Measurements from ENCODE around the gene ANKRD26.
"Not testable (repeated sequence)": the region's sequence is repeated elsewhere in the genome, so short reads cannot be mapped to it uniquely, and the experiment has no call there.

The ANKRD26 gene

DNA sequence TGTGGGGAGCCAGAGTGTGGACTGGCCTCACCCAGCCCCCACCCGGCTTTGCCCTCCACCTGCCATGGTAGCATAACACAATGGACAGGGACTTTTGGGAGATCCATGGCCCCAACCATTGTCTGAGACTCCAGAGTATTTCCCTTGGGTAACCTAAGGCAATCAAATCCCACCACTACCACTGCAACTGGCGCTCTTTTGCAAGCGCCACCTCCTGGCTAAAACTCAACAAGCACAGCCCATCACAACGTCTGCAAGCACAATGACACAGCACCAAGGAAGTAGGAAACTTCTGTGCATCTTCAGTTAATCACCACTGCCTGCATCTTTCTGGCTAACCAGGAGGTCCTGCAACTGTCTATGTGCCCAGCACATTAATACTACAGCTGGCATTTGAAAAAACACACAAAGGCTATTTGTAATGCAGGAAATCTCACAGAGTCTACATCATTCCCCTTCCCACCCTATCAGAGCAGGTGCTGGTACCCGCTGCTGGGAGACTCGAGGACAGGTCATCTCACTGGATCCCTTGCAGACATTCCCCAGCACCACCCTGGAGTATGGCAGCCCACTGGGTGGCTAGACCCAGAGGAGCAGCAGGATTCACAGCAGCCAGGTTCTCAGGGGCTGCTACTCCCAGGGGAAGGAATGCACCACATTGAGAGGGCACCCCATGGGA, 27.7 kb downstream of the ANKRD26 start:
- H3K9ac ChIP-seq (ENCODE audit: low read depth, low read length) = no peak overlapping the region
- H3K27me3 ChIP-seq (ENCODE audit: control insufficient read depth, insufficient read depth, low read length) = no peaks in the 10 kb centered on the region
- H3K4me1 ChIP-seq (ENCODE audit: control insufficient read depth, insufficient read depth, low read length) = peaks cover 2% of the 10 kb centered on the region
- peaks cover 12% of the 10 kb centered on the region for H3K36me3 ChIP-seq (ENCODE audit: control insufficient read depth, insufficient read depth, low read length)
- no peaks in the 10 kb centered on the region for H3K9me3 ChIP-seq (ENCODE audit: control insufficient read depth, insufficient read depth, low read length)
- no peak overlapping the region for H3K4me3 ChIP-seq (ENCODE audit: low read depth, low read length)

DNA sequence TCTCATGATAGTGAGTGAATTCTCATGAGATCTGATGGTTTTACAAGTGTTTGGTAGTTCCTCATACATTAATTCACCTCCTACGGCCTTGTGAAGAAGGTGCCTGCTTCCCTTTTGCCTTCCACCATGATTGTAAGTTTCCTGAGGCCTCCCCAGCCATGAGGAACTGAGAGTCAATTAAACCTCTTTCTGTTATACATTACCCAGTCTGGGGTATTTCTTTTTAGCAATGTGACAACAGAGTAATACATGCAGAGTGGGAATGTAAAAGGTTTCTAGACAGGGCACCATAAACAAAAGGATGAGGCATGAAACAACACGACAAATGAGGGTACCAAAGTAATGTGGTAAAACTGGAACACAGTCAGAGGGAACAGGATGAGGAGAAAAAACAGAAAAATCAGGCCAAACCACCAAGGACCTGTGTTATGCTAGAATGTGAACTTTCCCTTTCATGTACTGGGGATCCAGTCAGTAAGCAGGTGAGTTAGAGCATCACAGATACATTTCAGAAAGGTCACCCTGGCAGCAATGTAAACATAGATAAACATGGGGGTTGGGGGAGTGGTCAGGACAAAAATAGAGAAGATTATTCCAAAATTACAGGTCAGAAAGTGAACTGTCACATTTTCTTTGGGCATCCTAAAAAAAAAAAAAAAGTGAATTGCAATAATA, 31.9 kb downstream of the ANKRD26 start:
- H3K9ac ChIP-seq (ENCODE audit: low read depth, low read length) = no peak overlapping the region
- H3K9me3 ChIP-seq (ENCODE audit: control insufficient read depth, insufficient read depth, low read length) = no peaks in the 10 kb centered on the region
- peaks cover 2% of the 10 kb centered on the region for H3K4me1 ChIP-seq (ENCODE audit: control insufficient read depth, insufficient read depth, low read length)
- H3K27me3 ChIP-seq (ENCODE audit: control insufficient read depth, insufficient read depth, low read length) = no peaks in the 10 kb centered on the region
- no peak overlapping the region for H3K4me3 ChIP-seq (ENCODE audit: low read depth, low read length)
- peaks cover 12% of the 10 kb centered on the region for H3K36me3 ChIP-seq (ENCODE audit: control insufficient read depth, insufficient read depth, low read length)

DNA sequence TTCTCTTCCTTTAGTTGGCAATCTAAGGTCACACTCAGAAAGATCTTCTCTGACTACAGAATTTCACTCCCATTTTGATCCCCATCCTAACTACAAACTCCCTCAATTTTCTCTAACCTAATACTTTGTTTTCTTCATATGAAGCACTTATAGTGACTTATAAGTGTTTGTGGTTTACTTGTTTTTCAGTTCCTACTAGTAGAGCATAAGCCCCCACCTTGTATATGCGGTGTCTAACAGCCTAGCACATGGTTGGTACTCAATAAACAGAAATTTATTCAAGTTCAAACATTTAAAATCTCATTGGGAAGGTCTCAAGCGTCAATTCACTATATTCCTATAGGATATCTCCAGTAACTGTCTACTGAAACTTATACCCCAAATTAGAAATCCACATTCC, 35.2 kb downstream of the ANKRD26 start:
- Histone ChIP-seq H3K4me1 (ENCODE audit: control insufficient read depth, insufficient read depth, low read length) (no peaks in the 10 kb centered on the region), H3K36me3 (ENCODE audit: control insufficient read depth, insufficient read depth, low read length) (no peaks in the 10 kb centered on the region), H3K27me3 (ENCODE audit: control insufficient read depth, insufficient read depth, low read length) (no peaks in the 10 kb centered on the region), H3K9me3 (ENCODE audit: control insufficient read depth, insufficient read depth, low read length) (no peaks in the 10 kb centered on the region), H3K9ac (ENCODE audit: low read depth, low read length) (no peak overlapping the region), H3K4me3 (ENCODE audit: low read depth, low read length) (no peak overlapping the region)

DNA sequence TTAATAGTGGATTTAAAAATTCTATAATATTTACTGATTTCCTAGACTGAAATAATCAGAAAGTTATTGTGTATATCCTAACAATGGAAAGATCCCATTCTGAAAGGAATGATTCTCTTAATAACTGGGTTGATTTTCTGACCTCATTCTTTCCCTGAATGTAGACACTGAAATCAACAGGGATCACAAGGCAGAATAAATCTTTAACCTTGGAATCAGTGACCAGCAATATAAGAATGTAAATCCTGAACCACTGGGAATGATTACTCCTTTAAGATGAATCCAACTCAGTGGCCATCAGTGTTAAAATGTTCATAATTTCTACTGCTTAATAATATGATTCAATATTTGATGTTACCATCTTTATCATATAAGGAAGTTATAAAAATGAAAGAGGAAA, 47.6 kb downstream of the ANKRD26 start:
- H3K9ac ChIP-seq (ENCODE audit: low read depth, low read length) = no peak overlapping the region
- no peaks in the 10 kb centered on the region for H3K36me3 ChIP-seq (ENCODE audit: control insufficient read depth, insufficient read depth, low read length)
- H3K9me3 ChIP-seq (ENCODE audit: control insufficient read depth, insufficient read depth, low read length) = no peaks in the 10 kb centered on the region
- no peaks in the 10 kb centered on the region for H3K27me3 ChIP-seq (ENCODE audit: control insufficient read depth, insufficient read depth, low read length)
- H3K4me1 ChIP-seq (ENCODE audit: control insufficient read depth, insufficient read depth, low read length) = no peaks in the 10 kb centered on the region
- H3K4me3 ChIP-seq (ENCODE audit: low read depth, low read length) = no peak overlapping the region

DNA sequence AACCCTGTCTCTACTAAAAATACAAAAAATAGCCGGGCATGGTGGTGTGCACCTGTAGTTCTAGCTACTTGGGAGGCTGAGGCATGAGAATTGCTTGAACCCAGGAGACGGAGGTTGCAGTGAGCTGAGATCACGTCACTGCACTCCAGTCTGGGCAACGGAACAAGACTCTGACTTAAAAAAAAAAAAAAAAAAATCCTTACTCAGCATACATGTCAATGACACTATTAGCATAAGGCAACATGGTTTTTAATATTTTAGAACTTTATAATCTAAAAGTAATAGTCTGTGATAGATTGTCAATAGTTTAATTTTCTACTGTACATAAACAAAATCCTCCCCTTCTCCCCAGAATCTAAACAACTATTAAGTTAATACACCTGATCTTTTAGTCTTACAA, 55.0 kb downstream of the ANKRD26 start:
- not testable (repeated sequence) for H3K36me3 ChIP-seq (ENCODE audit: control insufficient read depth, insufficient read depth, low read length); H3K9ac ChIP-seq (ENCODE audit: low read depth, low read length); H3K4me3 ChIP-seq (ENCODE audit: low read depth, low read length); H3K9me3 ChIP-seq (ENCODE audit: control insufficient read depth, insufficient read depth, low read length); H3K27me3 ChIP-seq (ENCODE audit: control insufficient read depth, insufficient read depth, low read length); H3K4me1 ChIP-seq (ENCODE audit: control insufficient read depth, insufficient read depth, low read length)

DNA sequence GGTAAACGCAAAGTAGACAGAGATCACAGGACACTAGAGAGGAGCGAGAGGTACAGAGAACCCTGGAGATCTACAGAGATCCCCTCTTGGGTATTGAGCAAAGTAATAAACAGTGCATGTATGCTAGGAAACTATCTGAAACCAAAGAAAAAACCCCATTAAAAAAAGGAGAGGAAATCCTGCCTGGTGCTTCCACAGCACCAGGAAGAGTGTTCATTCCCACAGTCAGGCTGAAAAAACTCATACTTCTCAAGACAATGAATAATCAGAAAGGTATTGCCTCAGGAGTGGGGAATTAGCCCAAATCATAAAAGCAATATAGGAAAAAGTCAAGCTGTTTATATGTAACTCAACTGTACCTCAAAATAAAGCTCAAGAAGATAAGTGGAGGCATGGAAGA, 59.1 kb downstream of the ANKRD26 start:
- Histone ChIP-seq H3K27me3 (ENCODE audit: control insufficient read depth, insufficient read depth, low read length) (no peaks in the 10 kb centered on the region), H3K4me1 (ENCODE audit: control insufficient read depth, insufficient read depth, low read length) (no peaks in the 10 kb centered on the region), H3K36me3 (ENCODE audit: control insufficient read depth, insufficient read depth, low read length) (no peaks in the 10 kb centered on the region), H3K4me3 (ENCODE audit: low read depth, low read length) (no peak overlapping the region), H3K9ac (ENCODE audit: low read depth, low read length) (no peak overlapping the region), H3K9me3 (ENCODE audit: control insufficient read depth, insufficient read depth, low read length) (no peaks in the 10 kb centered on the region)

DNA sequence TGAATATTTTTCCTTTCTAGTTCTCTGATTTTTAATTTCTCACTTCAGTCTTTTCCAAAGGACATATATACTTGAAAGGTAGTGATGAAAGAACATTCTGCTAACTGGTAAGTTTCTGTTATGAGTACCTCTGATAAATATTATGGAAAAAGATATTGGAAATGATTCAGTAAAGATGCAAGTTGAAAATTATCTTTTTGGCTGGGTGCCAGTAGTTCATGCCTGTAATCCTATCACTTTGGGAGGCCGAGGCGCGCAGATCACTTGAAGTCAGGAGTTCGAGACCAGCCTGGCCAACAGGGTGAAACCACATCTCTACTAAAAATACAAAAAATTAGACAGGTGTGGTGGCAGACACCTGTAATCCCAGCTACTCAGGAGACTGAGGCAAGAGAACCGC, 62.1 kb downstream of the ANKRD26 start:
- Histone ChIP-seq H3K9me3 (ENCODE audit: control insufficient read depth, insufficient read depth, low read length) (no peaks in the 10 kb centered on the region), H3K36me3 (ENCODE audit: control insufficient read depth, insufficient read depth, low read length) (no peaks in the 10 kb centered on the region), H3K27me3 (ENCODE audit: control insufficient read depth, insufficient read depth, low read length) (no peaks in the 10 kb centered on the region)

DNA sequence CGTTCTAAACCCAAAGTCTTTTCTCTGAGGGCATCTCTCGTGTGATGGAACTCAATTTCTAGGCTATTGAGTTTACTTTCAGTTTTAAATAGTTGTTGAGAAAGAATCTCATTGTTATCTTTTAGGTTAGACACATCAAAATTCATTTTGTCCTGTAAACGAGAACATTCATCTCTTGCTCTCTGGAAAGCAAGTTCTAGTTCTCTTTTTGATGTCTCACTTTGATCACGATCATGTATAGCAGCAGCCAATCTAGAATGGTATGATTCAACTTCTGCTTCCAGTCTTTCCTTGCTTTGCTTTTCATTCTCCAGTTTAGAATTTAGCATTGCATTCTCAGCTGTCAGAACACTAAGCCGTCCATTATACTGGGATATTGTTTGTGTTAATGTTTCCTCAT, 65.1 kb downstream of the ANKRD26 start:
- no peaks in the 10 kb centered on the region for H3K4me1 ChIP-seq (ENCODE audit: control insufficient read depth, insufficient read depth, low read length)
- H3K27me3 ChIP-seq (ENCODE audit: control insufficient read depth, insufficient read depth, low read length) = no peaks in the 10 kb centered on the region
- H3K4me3 ChIP-seq (ENCODE audit: low read depth, low read length) = no peak overlapping the region
- no peak overlapping the region for H3K9ac ChIP-seq (ENCODE audit: low read depth, low read length)
- H3K36me3 ChIP-seq (ENCODE audit: control insufficient read depth, insufficient read depth, low read length) = no peaks in the 10 kb centered on the region
- H3K9me3 ChIP-seq (ENCODE audit: control insufficient read depth, insufficient read depth, low read length) = no peaks in the 10 kb centered on the region

More for the DNA sequence above, 62.1 kb downstream of the ANKRD26 start:
- Histone ChIP-seq H3K9ac (ENCODE audit: low read depth, low read length) (no peak overlapping the region), H3K4me1 (ENCODE audit: control insufficient read depth, insufficient read depth, low read length) (no peaks in the 10 kb centered on the region), H3K4me3 (ENCODE audit: low read depth, low read length) (no peak overlapping the region)

DNA sequence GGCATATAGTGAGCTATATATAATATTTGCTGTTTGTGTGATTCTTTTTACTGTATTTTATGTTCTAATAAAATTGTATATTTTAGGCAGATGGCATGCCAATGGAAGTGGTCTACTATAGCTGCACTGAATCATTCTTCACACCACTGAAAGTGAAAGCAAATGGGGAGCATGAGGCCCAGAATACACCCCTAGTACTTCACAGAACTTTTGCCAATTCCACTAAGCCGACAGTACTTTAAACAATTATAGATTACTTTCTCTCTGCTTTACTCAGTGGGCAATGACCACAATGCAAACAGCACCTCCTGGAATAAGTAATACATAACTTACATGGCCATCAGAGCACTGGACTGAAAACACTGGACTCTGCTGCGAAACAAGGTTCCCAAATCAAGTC, 70.2 kb downstream of the ANKRD26 start:
- Histone ChIP-seq H3K9ac (ENCODE audit: low read depth, low read length) (no peak overlapping the region), H3K36me3 (ENCODE audit: control insufficient read depth, insufficient read depth, low read length) (no peaks in the 10 kb centered on the region)

DNA sequence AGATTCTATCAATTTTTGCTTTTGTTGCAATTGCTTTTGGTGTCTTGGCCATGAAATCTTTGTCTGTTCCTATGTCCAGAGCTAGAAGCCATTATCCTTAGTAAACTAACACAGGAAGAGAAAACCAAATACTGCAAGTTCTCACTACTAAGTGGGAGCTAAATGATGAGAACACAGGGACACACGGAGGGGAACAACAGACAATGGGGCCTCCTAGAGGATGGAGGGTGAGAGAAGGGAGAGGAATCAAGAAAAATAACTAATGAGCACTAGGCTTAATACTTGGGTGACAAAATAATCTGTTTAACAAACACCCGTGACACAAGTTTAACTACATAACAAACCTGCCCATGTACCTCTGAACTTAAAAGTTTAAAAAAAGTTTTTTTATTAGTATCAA, 78.2 kb downstream of the ANKRD26 start:
- Histone ChIP-seq H3K36me3 (ENCODE audit: control insufficient read depth, insufficient read depth, low read length) (no peaks in the 10 kb centered on the region), H3K4me3 (ENCODE audit: low read depth, low read length) (no peak overlapping the region), H3K9ac (ENCODE audit: low read depth, low read length) (no peak overlapping the region), H3K9me3 (ENCODE audit: control insufficient read depth, insufficient read depth, low read length) (no peaks in the 10 kb centered on the region), H3K4me1 (ENCODE audit: control insufficient read depth, insufficient read depth, low read length) (peaks cover 3% of the 10 kb centered on the region), H3K27me3 (ENCODE audit: control insufficient read depth, insufficient read depth, low read length) (no peaks in the 10 kb centered on the region)

More for the DNA sequence above, 70.2 kb downstream of the ANKRD26 start:
- Histone ChIP-seq H3K4me1 (ENCODE audit: control insufficient read depth, insufficient read depth, low read length) (no peaks in the 10 kb centered on the region), H3K4me3 (ENCODE audit: low read depth, low read length) (no peak overlapping the region), H3K27me3 (ENCODE audit: control insufficient read depth, insufficient read depth, low read length) (no peaks in the 10 kb centered on the region), H3K9me3 (ENCODE audit: control insufficient read depth, insufficient read depth, low read length) (no peaks in the 10 kb centered on the region)

DNA sequence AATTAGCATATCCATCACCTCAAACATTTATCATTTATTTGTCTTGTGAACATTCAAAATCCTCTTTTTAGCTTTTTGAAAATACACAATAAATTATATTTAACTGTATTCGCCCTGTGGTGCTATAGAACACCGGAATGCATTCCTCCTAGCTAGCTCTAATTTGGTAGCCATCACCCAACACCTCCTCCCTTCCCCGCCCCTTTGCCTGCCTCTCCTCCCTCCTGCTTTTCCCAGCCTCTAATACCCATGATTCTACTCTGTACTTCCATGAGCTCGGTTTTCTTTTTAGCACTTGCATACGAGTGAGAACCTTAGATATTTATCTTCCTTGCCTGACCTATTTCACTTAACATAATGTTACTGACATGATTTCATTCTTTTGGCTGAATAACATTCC, 80.1 kb downstream of the ANKRD26 start:
- no peak overlapping the region for H3K9ac ChIP-seq (ENCODE audit: low read depth, low read length)
- no peaks in the 10 kb centered on the region for H3K9me3 ChIP-seq (ENCODE audit: control insufficient read depth, insufficient read depth, low read length)
- H3K36me3 ChIP-seq (ENCODE audit: control insufficient read depth, insufficient read depth, low read length) = no peaks in the 10 kb centered on the region
- peaks cover 3% of the 10 kb centered on the region for H3K4me1 ChIP-seq (ENCODE audit: control insufficient read depth, insufficient read depth, low read length)
- H3K4me3 ChIP-seq (ENCODE audit: low read depth, low read length) = no peak overlapping the region
- H3K27me3 ChIP-seq (ENCODE audit: control insufficient read depth, insufficient read depth, low read length) = no peaks in the 10 kb centered on the region

DNA sequence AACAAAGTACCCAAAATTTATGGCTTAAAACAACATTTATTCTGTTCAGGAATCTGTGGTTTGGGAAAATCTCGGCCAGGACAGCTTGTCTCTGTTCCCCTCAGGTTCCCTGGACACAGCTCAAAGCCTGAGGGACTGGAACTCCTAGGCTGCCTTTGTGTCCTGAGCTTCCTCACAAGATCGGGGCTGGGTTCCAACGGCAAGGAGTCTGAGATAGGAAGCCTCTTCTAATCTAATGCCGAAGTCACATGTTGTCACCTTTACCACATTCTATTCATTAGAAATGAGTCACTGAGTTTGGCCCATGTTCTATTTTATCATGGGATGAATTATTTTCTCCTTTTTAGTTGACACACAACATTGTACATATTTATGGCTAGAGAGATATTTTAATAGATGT, 80.5 kb downstream of the ANKRD26 start:
- no peaks in the 10 kb centered on the region for H3K27me3 ChIP-seq (ENCODE audit: control insufficient read depth, insufficient read depth, low read length)
- H3K9ac ChIP-seq (ENCODE audit: low read depth, low read length) = no peak overlapping the region
- H3K36me3 ChIP-seq (ENCODE audit: control insufficient read depth, insufficient read depth, low read length) = no peaks in the 10 kb centered on the region
- no peaks in the 10 kb centered on the region for H3K9me3 ChIP-seq (ENCODE audit: control insufficient read depth, insufficient read depth, low read length)
- peaks cover 3% of the 10 kb centered on the region for H3K4me1 ChIP-seq (ENCODE audit: control insufficient read depth, insufficient read depth, low read length)
- no peak overlapping the region for H3K4me3 ChIP-seq (ENCODE audit: low read depth, low read length)

Measured in iPS-15b (cell line).